ENCODE results near the gene EFCAB6. TPM values are rescaled to one million over a fixed set of nuclear protein-coding genes. Genes with fewer than 3 reads are reported as not detected.

Gene EFCAB6
- total and polyA plus RNA-seq, 7 donors = 0.07 to 0.84 (median 0.50) TPM

DNA sequence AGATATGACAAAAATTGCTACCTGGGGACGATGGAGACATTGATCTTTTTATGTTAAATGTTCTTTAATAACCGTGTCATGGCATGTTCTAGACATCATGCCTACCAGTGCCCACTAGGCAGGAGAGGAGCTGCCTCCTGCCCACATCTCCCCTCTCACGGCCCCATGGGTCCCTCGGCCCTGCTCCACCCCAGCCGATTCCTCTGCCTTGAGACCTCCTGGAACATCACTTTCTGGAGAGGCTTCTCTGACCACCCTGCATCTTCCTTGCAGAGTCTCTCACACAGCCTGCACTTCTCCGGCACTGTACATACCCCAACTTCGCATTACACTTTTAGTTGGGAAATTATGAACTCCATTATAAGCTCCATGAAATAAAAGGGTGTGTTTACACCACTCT is 16.8 kb downstream of the EFCAB6 start:
- DNase-seq (no peak), ATAC-seq (no peak)
- Histone ChIP-seq H3K9me3 (no peaks in the 10 kb centered on the region), H3K4me1 (no peaks in the 10 kb centered on the region), H3K36me3 (ENCODE audit: insufficient read depth in 1 of 2, low read depth in 1 of 2) (no peaks in the 10 kb centered on the region), H3K27me3 (ENCODE audit: insufficient read depth in 3 of 3, low read length in 2 of 3) (no peaks in the 10 kb centered on the region), H3K4me3 (no peak overlapping the region), H3K27ac (no peak overlapping the region)
- intact Hi-C loops (cut with DNase I) = no loop called here
- WGBS, 3 donors = 76 to 79% (median 78%) methylated on average over 7 of the region's 7 CpGs
- no peak for TF ChIP-seq CTCF (IDR thresholded peaks at IDR 0.05)

- Histone ChIP-seq H3K27ac (no peak overlapping the region), H3K27me3 (ENCODE audit: insufficient read depth in 3 of 3, low read length in 2 of 3) (no peaks in the 10 kb centered on the region), H3K9me3 (no peaks in the 10 kb centered on the region), H3K36me3 (ENCODE audit: insufficient read depth in 1 of 2, low read depth in 1 of 2) (no peaks in the 10 kb centered on the region), H3K4me3 (no peak overlapping the region), H3K4me1 (no peaks in the 10 kb centered on the region)
- no peak for TF ChIP-seq CTCF (IDR thresholded peaks at IDR 0.05)
- 57 to 68% (median 62%) methylated on average over 5 of the region's 5 CpGs for WGBS, 3 donors
- ATAC-seq = no peak
- no peak for DNase-seq
- intact Hi-C loops (cut with DNase I) = no loop called here
Measured at GRCh38 chr22:43792905-43793304, 19.2 kb downstream of the EFCAB6 start.

GRCh38 chr22:43789452-43789851 is 22.7 kb downstream of the EFCAB6 start:
- H3K27me3 ChIP-seq (ENCODE audit: insufficient read depth in 3 of 3, low read length in 2 of 3) = no peaks in the 10 kb centered on the region
- WGBS, 3 donors = 24 to 42% (median 29%) methylated on average over 7 of the region's 7 CpGs
- no peak overlapping the region for H3K27ac ChIP-seq
- H3K9me3 ChIP-seq = no peaks in the 10 kb centered on the region
- DNase-seq (peak in 1 of 2 donors; percentile 38), ATAC-seq (peak in 1 of 4 donors; percentile 44)
- intact Hi-C loops (cut with DNase I) = no loop called here
- H3K4me1 ChIP-seq = no peaks in the 10 kb centered on the region
- H3K4me3 ChIP-seq = no peak overlapping the region
- H3K36me3 ChIP-seq (ENCODE audit: insufficient read depth in 1 of 2, low read depth in 1 of 2) = no peaks in the 10 kb centered on the region
- no peak for TF ChIP-seq CTCF (IDR thresholded peaks at IDR 0.05)

DNA sequence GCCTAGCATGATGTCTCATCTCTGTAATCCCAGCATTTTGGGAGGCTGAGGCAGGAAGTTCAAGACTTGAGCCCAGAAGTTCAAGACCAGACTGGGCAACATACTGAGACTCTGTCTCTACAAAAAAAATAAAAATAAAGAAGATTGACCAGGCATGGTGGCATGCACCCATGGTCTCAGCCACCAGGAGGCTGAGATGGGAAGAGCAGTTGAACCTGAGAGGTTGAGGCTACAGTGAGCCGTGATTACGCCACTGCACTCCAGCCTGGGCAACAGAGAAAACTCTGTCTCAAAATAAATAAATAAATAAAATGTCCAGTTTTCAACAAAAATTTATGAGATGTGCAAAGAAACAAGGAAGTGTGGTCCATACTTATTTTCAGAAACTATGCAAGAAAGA is 28.3 kb downstream of the EFCAB6 start:
- WGBS, 3 donors = 88 to 97% (median 91%) methylated on average over 2 of the region's 2 CpGs
- no peaks in the 10 kb centered on the region for H3K9me3 ChIP-seq

More for the DNA sequence above, 28.3 kb downstream of the EFCAB6 start:
- no peak for TF ChIP-seq CTCF (IDR thresholded peaks at IDR 0.05)
- intact Hi-C loops (cut with DNase I) = no loop called here
- Histone ChIP-seq H3K36me3 (ENCODE audit: insufficient read depth in 1 of 2, low read depth in 1 of 2) (no peaks in the 10 kb centered on the region), H3K4me3 (no peak overlapping the region), H3K4me1 (no peaks in the 10 kb centered on the region), H3K27me3 (ENCODE audit: insufficient read depth in 3 of 3, low read length in 2 of 3) (no peaks in the 10 kb centered on the region), H3K27ac (no peak overlapping the region)
- ATAC-seq (no peak), DNase-seq (no peak)

Measured in psoas muscle (tissue), 8 donors.